NT2/D1 (cell line): Measurements from ENCODE around the gene AIMP1.

Experiments used
- SUZ12 ChIP-seq: IDR thresholded peaks from 2 replicates; pipeline ENCODE4 v1.6.1; 2011; ENCODE audit not compliant: insufficient read length, insufficient read depth; ENCODE audit errors: extremely low read depth
- YY1 ChIP-seq: IDR thresholded peaks from 2 replicates; pipeline ENCODE4 v1.6.1; 2011; ENCODE audit not compliant: insufficient read length, insufficient read depth
- ZNF274 ChIP-seq: IDR thresholded peaks from 2 replicates; pipeline ENCODE4 v1.6.1; 2011; ENCODE audit warnings: mild to moderate bottlenecking, low read depth, low read length

DNA sequence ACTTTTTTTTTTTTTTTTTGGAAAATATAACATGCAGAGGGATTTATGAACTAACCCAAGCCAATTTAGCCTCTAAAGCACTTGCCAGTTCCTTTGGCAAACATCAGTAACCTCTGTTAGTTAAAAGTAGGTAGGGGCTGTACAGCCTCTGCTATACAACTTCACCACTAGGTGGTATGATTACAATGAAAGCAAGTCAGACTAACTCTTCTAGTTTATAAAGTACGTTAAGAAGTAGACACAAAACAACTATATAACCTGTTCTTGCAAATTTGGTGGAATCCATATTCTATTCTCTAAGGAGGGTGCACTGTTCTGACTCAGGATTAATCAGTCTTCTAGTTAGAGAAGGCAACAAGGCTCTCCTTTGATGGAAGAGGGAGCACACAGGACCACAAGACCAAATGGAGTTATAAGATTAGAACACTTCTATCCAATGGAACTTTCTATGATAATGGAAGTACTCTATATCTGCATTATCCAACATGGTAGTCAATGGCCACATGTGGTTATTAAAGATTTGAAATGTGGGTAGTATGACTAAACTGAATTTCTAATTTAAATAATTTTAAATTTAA lies 12.8 kb downstream of the AIMP1 start:
- TF ChIP-seq SUZ12 (no peak), ZNF274 (no peak), YY1 (no peak)
